Loucy (cell line): ENCODE results near the gene DLGAP4.

ENCODE experiments used
- CTCF ChIP-seq: fragments of 200-600 bp; sonication (generic); conservative IDR thresholded peaks from 2 replicates; pipeline ENCODE4 v1.5.1; 2014; ENCODE audit warnings: mild to moderate bottlenecking, antibody characterized with exemption, low read length
- EZH2phosphoT487 ChIP-seq: fragments of 200-600 bp; IDR thresholded peaks from 2 replicates; pipeline ENCODE4 v1.6.1; 2018; ENCODE audit warnings: antibody characterized with exemption, mild to moderate bottlenecking, moderate library complexity, borderline replicate concordance

- no peak for TF ChIP-seq CTCF
- no peak for TF ChIP-seq EZH2phosphoT487
These were observed 40.0 kb upstream of the DLGAP4 start for GRCh38 chr20:36266189-36266588.
